ENCODE results near the gene EML1. TPM values are rescaled to one million over a fixed set of nuclear protein-coding genes. Genes with fewer than 3 reads are reported as not detected.

Gene EML1
- total RNA-seq, 1 donor = under 0.01 TPM

DNA sequence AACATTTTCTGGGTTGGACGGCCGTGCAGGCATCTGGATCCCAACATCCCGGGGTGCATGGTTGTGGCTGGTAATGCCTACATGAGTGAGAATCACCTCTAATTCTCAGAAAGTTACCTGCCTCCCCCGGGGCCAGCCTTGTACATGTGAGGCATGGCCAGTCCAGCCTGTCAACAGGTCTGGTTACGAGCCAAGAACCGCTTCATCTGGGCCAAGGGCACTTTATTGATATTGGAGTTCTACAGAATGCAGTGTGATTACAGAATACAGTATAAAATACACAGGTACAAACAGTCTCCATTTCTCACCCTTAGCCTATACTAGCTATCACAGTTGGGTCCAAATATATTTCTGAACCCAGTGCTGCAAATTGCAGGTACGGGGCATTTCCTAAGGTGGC is 187.1 kb downstream of the EML1 start:
- Histone ChIP-seq H3K4me3 (ENCODE audit: low read length) (no peak overlapping the region), H3K4me1 (ENCODE audit: insufficient read depth, low read length) (no peaks in the 10 kb centered on the region), H3K27me3 (ENCODE audit: insufficient read depth, low read length) (no peaks in the 10 kb centered on the region), H3K9me3 (ENCODE audit: low read depth, low read length) (no peaks in the 10 kb centered on the region)

DNA sequence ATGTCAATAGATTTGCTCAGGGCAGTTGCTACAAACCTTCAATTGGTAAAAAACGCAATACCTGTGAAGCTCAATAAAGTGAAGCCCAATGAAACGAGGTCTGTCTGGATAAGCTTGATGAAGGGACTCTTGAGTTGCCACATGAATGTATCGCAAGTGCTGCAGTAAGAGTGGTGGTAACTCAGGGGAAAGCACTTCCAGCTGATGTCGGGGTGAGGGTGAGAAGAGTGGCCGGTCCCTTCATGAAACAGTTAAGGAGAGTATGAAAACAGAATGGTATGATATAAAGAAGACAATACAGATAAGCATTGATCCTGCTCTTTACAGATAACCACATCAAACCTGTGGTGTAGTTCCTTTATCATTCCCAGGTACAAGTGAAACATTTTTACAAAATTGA is 188.6 kb downstream of the EML1 start:
- Histone ChIP-seq H3K27me3 (ENCODE audit: insufficient read depth, low read length) (no peaks in the 10 kb centered on the region), H3K4me1 (ENCODE audit: insufficient read depth, low read length) (no peaks in the 10 kb centered on the region), H3K4me3 (ENCODE audit: low read length) (no peak overlapping the region), H3K9me3 (ENCODE audit: low read depth, low read length) (no peaks in the 10 kb centered on the region)

DNA sequence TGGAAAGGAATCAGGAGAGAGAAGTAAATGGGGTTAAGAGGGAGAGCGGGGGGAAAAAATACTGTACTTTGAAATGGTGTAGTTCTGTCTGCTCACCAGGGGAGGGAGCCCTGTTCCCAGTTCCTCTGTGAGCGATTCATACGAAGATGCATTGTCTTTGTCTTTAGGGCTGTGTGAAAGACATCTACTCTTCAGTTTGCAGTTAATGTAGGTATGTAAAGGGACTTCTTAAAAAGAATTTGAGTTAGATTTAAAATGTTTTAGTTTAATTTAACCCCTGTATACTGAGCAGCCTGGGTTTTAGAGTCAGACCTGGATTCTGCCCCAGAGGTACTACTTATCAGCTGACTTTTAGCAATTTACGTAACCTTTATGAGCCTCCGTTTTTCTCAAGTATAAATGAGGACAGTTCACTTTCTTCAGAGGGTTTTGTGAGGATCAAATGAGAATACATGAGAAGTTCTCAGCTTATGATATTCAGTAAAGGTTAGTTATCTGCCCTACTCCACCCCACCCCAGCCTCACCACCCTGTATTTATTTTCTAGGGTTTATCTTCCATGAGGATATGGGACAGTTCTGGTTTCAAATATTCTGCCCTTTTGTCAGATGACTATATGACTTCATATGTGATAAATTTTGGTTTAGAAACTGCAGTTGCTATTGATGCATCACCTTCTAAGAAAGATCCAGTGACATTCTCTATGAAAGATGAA is 189.5 kb downstream of the EML1 start:
- Histone ChIP-seq H3K9me3 (ENCODE audit: low read depth, low read length) (no peaks in the 10 kb centered on the region), H3K27me3 (ENCODE audit: insufficient read depth, low read length) (no peaks in the 10 kb centered on the region), H3K4me3 (ENCODE audit: low read length) (no peak overlapping the region), H3K4me1 (ENCODE audit: insufficient read depth, low read length) (no peaks in the 10 kb centered on the region)

DNA sequence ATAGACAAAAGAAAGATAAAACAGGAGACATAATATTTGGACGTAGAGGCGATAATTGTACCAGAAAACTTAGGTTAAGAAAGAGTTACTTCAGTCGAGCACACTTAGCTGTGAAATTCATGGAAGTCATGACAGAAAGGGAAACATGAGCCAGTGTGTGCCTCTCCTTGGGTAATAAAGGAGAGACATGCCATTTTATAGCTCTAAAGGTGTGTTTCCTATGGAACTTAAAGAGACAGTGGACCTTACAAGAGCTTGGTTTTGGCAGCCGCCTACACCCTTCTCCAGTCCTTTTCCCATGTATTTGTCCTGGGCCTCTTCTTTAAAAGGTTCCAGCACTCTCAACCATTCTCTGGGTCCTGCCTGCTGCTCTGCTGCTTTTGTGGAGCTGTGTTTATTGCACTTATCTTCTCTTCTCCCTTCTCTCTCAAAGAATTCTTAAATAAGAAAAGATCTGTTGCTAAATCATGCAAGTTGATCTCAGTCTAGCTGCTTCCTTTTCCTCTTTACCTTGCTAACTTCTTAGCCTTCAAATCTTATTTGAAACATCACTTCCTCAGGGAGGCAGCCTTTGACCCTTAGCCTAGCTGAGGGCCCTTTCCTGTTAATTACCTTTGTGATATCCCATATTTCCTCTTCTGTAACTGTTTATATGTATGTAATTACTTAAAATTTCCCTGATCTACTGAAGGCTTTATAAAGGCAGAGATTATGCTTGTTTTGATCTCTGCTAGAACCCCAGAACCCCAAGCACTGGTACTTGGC is 190.2 kb downstream of the EML1 start:
- no peaks in the 10 kb centered on the region for H3K27me3 ChIP-seq (ENCODE audit: insufficient read depth, low read length)
- H3K4me3 ChIP-seq (ENCODE audit: low read length) = no peak overlapping the region
- H3K9me3 ChIP-seq (ENCODE audit: low read depth, low read length) = no peaks in the 10 kb centered on the region
- no peaks in the 10 kb centered on the region for H3K4me1 ChIP-seq (ENCODE audit: insufficient read depth, low read length)

DNA sequence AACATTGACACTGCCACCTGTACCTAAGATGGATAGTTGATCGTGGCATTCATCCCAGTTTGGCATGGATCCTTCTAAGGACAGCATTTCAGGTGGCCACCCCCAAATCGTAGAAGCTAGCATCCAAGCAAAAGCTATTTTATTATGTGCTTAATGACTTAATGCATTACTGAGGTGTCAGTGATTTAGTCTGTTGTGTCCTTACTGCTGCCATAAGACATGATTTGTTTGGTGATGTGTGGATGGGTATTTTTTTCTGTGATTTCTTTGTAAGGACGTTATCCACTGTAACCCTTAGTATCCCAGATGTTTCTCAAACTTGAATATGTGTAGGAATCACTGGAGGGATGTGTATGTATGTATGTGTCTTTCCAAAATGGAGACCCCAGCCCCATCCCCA is 190.8 kb downstream of the EML1 start:
- H3K27me3 ChIP-seq (ENCODE audit: insufficient read depth, low read length) = no peaks in the 10 kb centered on the region
- no peak overlapping the region for H3K4me3 ChIP-seq (ENCODE audit: low read length)
- no peaks in the 10 kb centered on the region for H3K4me1 ChIP-seq (ENCODE audit: insufficient read depth, low read length)
- no peaks in the 10 kb centered on the region for H3K9me3 ChIP-seq (ENCODE audit: low read depth, low read length)

DNA sequence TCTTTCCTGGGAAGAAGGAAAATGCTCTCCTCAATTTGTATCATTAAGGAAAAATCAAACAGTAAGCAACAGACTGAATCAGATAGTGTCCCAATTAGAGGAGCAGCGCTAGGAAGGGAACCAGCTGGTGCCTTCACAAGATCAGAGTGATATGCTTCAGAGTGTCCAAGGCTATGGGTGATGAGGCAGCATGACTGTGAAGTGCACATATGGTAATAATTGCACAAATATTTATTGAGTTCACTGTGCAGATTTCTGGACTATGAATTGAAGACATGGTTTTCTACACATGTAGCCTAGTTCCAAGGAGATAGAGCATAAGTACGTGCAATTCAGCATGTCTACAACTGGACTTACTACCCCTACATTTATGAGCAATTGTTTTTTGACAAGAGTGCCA is 193.2 kb downstream of the EML1 start:
- H3K4me1 ChIP-seq (ENCODE audit: insufficient read depth, low read length) = no peaks in the 10 kb centered on the region
- no peak overlapping the region for H3K4me3 ChIP-seq (ENCODE audit: low read length)
- no peaks in the 10 kb centered on the region for H3K27me3 ChIP-seq (ENCODE audit: insufficient read depth, low read length)
- no peaks in the 10 kb centered on the region for H3K9me3 ChIP-seq (ENCODE audit: low read depth, low read length)

DNA sequence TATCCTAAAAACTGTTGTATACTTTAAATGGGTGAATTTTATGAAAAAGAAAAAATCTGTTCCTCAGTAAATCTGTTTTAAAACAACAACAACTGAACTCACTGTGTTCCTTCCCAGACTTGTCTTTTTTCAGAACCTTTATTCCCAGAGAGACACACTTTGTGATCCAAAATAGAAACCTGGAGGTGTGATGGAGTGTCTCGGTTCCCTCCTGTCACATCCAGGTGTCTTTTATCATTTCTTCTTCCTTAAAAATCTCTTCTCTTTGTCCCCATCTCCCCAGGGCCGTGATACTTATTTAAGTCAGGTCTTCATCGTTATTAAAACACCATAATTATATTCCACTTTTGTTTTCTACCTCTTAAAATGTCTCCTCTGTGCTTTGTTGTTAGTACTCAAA is 195.8 kb downstream of the EML1 start:
- Histone ChIP-seq H3K4me3 (ENCODE audit: low read length) (no peak overlapping the region), H3K27me3 (ENCODE audit: insufficient read depth, low read length) (no peaks in the 10 kb centered on the region), H3K4me1 (ENCODE audit: insufficient read depth, low read length) (no peaks in the 10 kb centered on the region), H3K9me3 (ENCODE audit: low read depth, low read length) (no peaks in the 10 kb centered on the region)

DNA sequence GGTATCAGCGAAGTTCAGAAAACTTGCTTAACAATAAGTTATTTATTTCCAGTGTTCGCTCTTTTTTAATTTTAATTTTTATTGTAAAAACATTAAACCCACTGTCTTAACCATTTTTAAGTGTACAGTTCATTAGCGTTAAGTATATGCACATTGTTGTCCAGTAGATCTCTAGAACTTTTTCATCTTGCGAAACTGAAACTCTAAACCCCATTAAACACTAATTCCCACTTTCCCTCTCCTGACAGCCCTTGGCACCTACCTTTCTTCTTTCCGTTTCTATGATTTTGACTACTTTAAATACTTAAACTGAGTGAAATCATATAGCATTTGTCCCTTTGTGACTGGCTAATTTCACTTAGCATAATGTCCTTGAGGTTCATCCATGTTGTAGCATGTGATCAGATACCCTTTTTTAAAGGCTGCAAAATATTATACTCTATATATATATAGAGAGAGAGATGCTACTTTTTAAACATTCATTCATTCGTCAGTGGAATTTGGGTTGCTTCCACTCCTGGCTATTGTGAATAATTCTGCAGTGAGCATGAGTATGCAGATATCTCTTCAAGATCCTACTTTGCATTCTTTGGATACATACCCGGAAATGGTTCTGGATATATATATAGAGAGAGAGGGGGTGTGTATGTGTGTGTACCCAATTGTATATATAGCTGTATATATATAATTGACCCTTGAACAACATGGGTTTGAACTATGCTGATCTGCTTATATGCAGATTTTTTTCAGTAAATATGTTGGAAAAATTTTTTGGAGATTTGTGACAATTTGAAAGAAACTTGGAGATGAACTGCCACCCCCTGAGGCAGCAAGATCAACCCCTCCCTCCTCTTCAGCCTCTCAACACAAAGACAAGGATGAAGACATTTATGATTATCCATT is 197.3 kb downstream of the EML1 start:
- Histone ChIP-seq H3K9me3 (ENCODE audit: low read depth, low read length) (no peaks in the 10 kb centered on the region), H3K4me1 (ENCODE audit: insufficient read depth, low read length) (no peaks in the 10 kb centered on the region), H3K4me3 (ENCODE audit: low read length) (no peak overlapping the region), H3K27me3 (ENCODE audit: insufficient read depth, low read length) (no peaks in the 10 kb centered on the region)

DNA sequence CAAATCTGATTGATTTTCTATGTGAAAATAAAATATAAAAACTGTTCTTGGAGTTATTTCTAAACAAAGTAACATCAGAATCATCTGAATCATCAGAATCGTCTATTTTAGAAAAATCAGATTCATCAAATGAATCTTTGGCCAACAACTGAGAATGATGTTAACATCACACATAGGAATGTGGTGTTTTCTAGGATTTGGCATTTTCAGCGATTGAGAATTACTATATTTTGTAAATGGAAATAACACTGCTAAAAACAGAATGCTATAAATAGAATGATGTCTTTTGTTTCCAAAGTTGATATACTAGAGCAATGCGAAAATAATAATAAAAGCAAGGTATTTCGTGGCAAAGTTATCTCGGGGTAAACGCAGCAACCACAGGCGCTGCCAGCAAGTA is 198.1 kb downstream of the EML1 start:
- no peak overlapping the region for H3K4me3 ChIP-seq (ENCODE audit: low read length)

More for the DNA sequence above, 198.1 kb downstream of the EML1 start:
- H3K9me3 ChIP-seq (ENCODE audit: low read depth, low read length) = no peaks in the 10 kb centered on the region
- H3K4me1 ChIP-seq (ENCODE audit: insufficient read depth, low read length) = peaks cover 4% of the 10 kb centered on the region
- no peaks in the 10 kb centered on the region for H3K27me3 ChIP-seq (ENCODE audit: insufficient read depth, low read length)

Other genes with a start within 250 kb of the EML1 start
- 2.9 TPM for gene CCDC85C, start 189.2 kb upstream of the EML1 start, total RNA-seq
- not detected for gene HHIPL1, start 148.3 kb upstream of the EML1 start, total RNA-seq
- gene CYP46A1, start 109.1 kb upstream of the EML1 start, total RNA-seq = 0.10 TPM

Measured in mononuclear cell (primary cell).